Esophagus muscularis mucosa (tissue), 4 donors: ENCODE results near the gene RNF11. TPM values are rescaled to one million over a fixed set of nuclear protein-coding genes. Genes with fewer than 3 reads are reported as not detected.

Source experiments
- DNase-seq: peaks from one replicate; pipeline ENCODE4 v3.0.0-alpha.2; 2017; ENCODE audit errors: extremely low spot score
- H3K27ac ChIP-seq, 4 donors: fragments of 200-600 bp; sonication (generic); replicated peaks in 1 of 4; 1 replicate in 3 of 4; 2 replicates in 1 of 4; pipeline ENCODE4 v1.5.1; 2016 to 2019; ENCODE audit warnings: mild to moderate bottlenecking in 1 of 4
- H3K27me3 ChIP-seq, 4 donors: fragments of 200-600 bp; sonication (generic); one replicate each; pipeline versions ENCODE4 v1.5.1 to v1.6.0; 2016 to 2019
- H3K36me3 ChIP-seq, 4 donors: fragments of 200-600 bp; sonication (generic); one replicate each; pipeline ENCODE4 v1.5.1; 2016 to 2019
- H3K4me1 ChIP-seq, 4 donors: fragments of 200-600 bp; sonication (generic); one replicate each; pipeline ENCODE4 v1.5.1; 2016 to 2019
- H3K4me3 ChIP-seq, 4 donors: fragments of 200-600 bp; sonication (generic); 1 replicate in 2 of 4; 2 replicates in 2 of 4; pipeline ENCODE4 v1.5.1; 2016 to 2019; ENCODE audit warnings: mild to moderate bottlenecking in 4 of 4, moderate library complexity in 1 of 4
- H3K9me3 ChIP-seq, 4 donors: fragments of 200-600 bp; sonication (generic); 1 replicate in 3 of 4; 2 replicates in 1 of 4; pipeline ENCODE4 v1.5.1; 2016 to 2019
- EP300 ChIP-seq: sonication (generic); formaldehyde crosslinking; IDR thresholded peaks from one replicate; pipeline ENCODE4 v1.6.1; 2017; ENCODE audit warnings: antibody characterized with exemption
- POLR2A ChIP-seq: fragments of 450-650 bp; IDR thresholded peaks from one replicate; pipeline ENCODE4 v1.6.1; 2017; ENCODE audit warnings: antibody characterized with exemption, moderate library complexity, mild to moderate bottlenecking, low read depth
- POLR2AphosphoS5 ChIP-seq, 2 donors: sonication (generic); formaldehyde crosslinking; IDR thresholded peaks; one replicate each; pipeline ENCODE4 v1.6.1; 2017; ENCODE audit warnings: antibody characterized with exemption in 2 of 2
- WGBS: methylation state at CpG from one replicate; pipeline ENCODE4 v1.1.5; 2018; 5-methylcytosine and 5-hydroxymethylcytosine counted together
- intact Hi-C: fragments of 100-400 bp; cut with DNase I; formaldehyde crosslinking; loops from one replicate; pipeline ENCODE4 v1.15.1; 2023
- total RNA-seq, 4 donors: library from RNA; depleted of rRNA; stranded (reverse); fragments of >200 nt; gene quantifications; one replicate each; pipeline versions ENCODE4 v1.1.0 to v1.2.1, GENCODE V29; 2016
- TF ChIP-seq, protein P1 (sequence below), 3 experiments: fragments of 200-600 bp in 2 of 3; fragments of 450-650 bp in 1 of 3; sonication (generic) in 2 of 3; IDR thresholded peaks; one replicate each; pipeline ENCODE4 v1.5.1; 2017 to 2019; ENCODE audit warnings: antibody characterized with exemption in 3 of 3, mild to moderate bottlenecking in 2 of 3, moderate library complexity in 1 of 3

RNF11 gene, protein sequence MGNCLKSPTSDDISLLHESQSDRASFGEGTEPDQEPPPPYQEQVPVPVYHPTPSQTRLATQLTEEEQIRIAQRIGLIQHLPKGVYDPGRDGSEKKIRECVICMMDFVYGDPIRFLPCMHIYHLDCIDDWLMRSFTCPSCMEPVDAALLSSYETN
- 100 to 1,000 TPM; 101 to 141 (median 115) TPM for total RNA-seq

DNA sequence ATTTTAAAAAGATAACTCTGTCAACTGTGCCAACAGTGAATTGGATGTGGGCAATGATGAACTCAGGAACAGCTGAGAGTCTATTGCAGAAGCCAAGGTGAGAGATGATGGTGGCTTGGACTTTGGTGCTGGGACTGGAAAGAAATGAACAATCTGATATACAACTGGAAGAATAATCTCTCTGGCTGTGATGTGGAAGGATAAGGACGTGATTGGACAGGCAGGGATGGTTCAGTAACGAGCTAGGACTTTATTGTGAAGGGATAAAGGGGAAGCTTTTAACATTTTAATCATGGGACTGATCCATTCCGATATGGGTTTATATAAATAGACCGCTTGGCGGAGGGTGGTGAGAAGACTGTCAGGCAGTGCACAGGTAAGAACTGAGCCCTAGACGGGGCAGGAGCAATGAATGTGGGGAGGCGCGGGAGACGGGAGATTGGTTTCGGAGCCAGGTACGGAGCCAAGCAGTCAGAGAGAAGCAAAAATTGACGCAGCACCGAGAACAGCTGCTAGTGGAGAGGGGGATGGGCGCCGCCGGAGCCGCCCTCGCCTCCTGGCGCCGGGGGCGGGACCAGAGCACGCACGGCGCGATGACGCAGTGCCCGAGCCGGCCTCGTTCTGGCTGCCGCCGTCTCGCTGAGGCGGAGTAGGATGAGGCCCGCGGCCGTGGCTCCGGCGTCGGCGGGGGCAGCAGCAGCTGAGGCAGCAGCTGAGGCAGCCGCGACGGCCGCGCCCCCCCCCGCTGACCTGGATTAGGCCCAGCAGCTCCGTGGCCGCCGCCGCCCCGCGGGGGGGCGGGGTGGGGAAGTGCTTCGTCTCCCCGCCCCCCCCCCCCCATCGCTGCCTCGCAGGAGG, at the start of gene RNF11:
RNF11 (plus strand) TSS at position 601 of the 858 bp plus-strand sequence. CDS start 484 bp downstream, outside the sequence.
- Histone ChIP-seq H3K4me1 (peaks cover 22 to 43% (median 41%) of the 10 kb centered on the region in 4 donors), H3K36me3 (no peaks in the 10 kb centered on the region), H3K4me3 (peak within 1 kb of the TSS; percentile 71 to 98 (median 91)), H3K27me3 (no peaks in the 10 kb centered on the region), H3K27ac (peak within 1 kb of the TSS; percentile 93 to 98 (median 95)), H3K9me3 (no peaks in the 10 kb centered on the region)
- WGBS = 1% methylated on average over 19 of the region's 57 CpGs
- TF ChIP-seq EP300 (no peak), POLR2AphosphoS5 (IDR thresholded peaks at IDR 0.05) (peak; percentile 95 to 96), POLR2A (peak; percentile 87)
- TF ChIP-seq, protein P1, sequence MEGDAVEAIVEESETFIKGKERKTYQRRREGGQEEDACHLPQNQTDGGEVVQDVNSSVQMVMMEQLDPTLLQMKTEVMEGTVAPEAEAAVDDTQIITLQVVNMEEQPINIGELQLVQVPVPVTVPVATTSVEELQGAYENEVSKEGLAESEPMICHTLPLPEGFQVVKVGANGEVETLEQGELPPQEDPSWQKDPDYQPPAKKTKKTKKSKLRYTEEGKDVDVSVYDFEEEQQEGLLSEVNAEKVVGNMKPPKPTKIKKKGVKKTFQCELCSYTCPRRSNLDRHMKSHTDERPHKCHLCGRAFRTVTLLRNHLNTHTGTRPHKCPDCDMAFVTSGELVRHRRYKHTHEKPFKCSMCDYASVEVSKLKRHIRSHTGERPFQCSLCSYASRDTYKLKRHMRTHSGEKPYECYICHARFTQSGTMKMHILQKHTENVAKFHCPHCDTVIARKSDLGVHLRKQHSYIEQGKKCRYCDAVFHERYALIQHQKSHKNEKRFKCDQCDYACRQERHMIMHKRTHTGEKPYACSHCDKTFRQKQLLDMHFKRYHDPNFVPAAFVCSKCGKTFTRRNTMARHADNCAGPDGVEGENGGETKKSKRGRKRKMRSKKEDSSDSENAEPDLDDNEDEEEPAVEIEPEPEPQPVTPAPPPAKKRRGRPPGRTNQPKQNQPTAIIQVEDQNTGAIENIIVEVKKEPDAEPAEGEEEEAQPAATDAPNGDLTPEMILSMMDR (IDR thresholded peaks at IDR 0.05) = no peak
- DNase-seq = peak; percentile 97
- intact Hi-C loops = loop anchor here (10.0 kb wide), 2 partner anchors 59 to 279 kb away; partner anchors contain the start of gene EPS15

DNA sequence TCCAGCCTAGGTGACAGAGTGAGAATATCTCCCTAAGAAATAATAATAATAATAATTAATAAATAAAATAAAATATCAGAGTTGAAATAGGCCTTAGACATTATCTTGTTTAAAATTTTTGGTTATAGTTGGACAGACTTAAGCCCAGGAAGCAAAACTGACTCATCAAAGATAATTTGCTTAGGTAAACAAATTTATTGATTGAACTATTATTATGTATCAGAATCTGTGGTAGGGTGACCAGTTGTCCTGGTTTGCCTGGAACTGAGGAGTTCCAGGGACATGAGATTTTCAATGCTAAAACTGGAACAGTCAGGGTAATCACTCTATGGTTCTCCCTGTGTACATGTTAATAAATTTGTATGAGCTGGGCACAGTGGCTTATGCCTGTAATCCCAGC, 47.8 kb upstream of the RNF11 start:
- no peak for TF ChIP-seq EP300
- TF ChIP-seq POLR2AphosphoS5 (IDR thresholded peaks at IDR 0.05) = no peak
- TF ChIP-seq, protein P1 (IDR thresholded peaks at IDR 0.05) = no peak
- no peak for TF ChIP-seq POLR2A
- intact Hi-C loops = loop anchor here (2.0 kb wide), 1 partner anchor 413 kb away; no protein-coding TSS in a partner anchor

DNA sequence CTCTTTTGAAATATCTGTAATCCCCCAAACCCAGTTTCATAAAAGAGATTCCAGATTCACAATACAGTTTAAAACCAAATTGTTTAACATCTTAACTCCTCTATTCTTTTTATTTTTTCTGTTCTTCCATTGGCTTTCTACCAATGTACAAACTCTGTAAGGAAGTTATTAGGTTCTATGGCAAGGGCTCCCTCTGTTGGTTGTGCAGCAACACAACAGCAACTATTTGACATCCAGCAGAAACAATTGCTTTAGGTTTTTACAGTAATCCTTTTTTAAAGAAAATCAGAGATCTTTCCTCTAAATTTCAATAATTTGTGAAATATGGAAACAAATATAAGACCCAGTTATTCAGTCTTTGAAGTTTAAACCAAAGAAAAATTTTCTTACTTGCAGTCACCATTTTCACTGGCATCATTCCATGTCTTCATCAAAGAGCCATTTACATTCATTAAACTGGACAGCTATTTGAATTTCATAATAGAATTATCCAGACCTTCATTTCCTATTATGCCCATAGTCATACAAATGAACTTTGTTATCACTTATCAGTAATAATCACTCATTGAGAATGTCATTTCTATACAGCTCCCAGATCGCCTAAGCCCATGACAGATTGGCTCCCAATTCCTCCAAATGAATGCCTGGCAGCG, 46.5 kb upstream of the RNF11 start:
- no peak overlapping the region for H3K27ac ChIP-seq

More for the DNA sequence above, 47.8 kb upstream of the RNF11 start:
- H3K4me3 ChIP-seq = no peak overlapping the region
- DNase-seq = no peak
- H3K27me3 ChIP-seq = no peaks in the 10 kb centered on the region
- no peaks in the 10 kb centered on the region for H3K36me3 ChIP-seq
- no peak overlapping the region for H3K27ac ChIP-seq
- no peaks in the 10 kb centered on the region for H3K4me1 ChIP-seq
- H3K9me3 ChIP-seq = no peaks in the 10 kb centered on the region

DNA sequence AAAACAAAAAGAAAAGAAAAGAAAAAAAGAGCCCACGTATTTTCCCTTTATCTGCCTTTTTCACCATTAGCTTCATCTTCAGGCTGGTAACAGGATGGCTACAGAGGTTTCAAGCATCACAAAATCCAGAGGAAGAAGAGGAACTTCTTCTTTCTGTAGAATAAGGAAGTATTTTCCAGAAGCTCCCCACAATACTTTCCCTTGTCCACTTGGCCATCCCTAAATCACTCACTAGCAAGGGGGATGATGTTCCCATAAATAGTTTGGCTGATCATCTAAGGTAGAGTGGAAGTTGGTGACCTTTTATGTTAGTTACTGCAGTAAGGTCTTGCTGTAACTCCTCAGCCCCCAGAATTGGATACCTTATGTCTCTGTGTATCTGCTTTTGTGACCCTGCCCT, 45.1 kb upstream of the RNF11 start:
- intact Hi-C loops = loop anchor here (10.0 kb wide), 1 partner anchor 256 kb away; no protein-coding TSS in a partner anchor
- no peak for TF ChIP-seq POLR2A
- TF ChIP-seq POLR2AphosphoS5 (IDR thresholded peaks at IDR 0.05) = no peak
- TF ChIP-seq EP300 = no peak
- TF ChIP-seq, protein P1 (IDR thresholded peaks at IDR 0.05) = no peak
- 42% methylated on average over 1 of the region's 1 CpG for WGBS

More for the DNA sequence above, 46.5 kb upstream of the RNF11 start:
- Histone ChIP-seq H3K36me3 (no peaks in the 10 kb centered on the region), H3K4me3 (no peak overlapping the region), H3K27me3 (no peaks in the 10 kb centered on the region), H3K9me3 (no peaks in the 10 kb centered on the region), H3K4me1 (no peaks in the 10 kb centered on the region)
- TF ChIP-seq, protein P1 (IDR thresholded peaks at IDR 0.05) = peak; percentile 85 to 90 (median 88)
- TF ChIP-seq EP300 = no peak
- no peak for DNase-seq
- WGBS = 60% methylated on average over 2 of the region's 2 CpGs
- intact Hi-C loops = loop anchor here (2.0 to 10.0 kb wide), 2 partner anchors 255 to 415 kb away; no protein-coding TSS in a partner anchor

More for the DNA sequence above, 45.1 kb upstream of the RNF11 start:
- Histone ChIP-seq H3K36me3 (no peaks in the 10 kb centered on the region), H3K4me3 (no peak overlapping the region), H3K4me1 (no peaks in the 10 kb centered on the region), H3K27me3 (no peaks in the 10 kb centered on the region), H3K9me3 (no peaks in the 10 kb centered on the region), H3K27ac (no peak overlapping the region)
- no peak for DNase-seq
